GM23338 (cell line): ENCODE data around the gene SLC16A12.

Source experiments
- STAT1 ChIP-seq: IDR thresholded peaks from one replicate; pipeline ENCODE4 v1.6.1; 2016; ENCODE audit warnings: antibody characterized with exemption; ENCODE audit not compliant: unreplicated experiment
- TF ChIP-seq, protein P1 (sequence below), 2 experiments: fragments of 200-600 bp in 1 of 2; sonication (generic) in 1 of 2; conservative IDR thresholded peaks; 2 replicates each; pipeline versions ENCODE4 v1.5.1 to v1.6.1; 2016 to 2017; ENCODE audit warnings: antibody characterized with exemption in 2 of 2, low read depth in 2 of 2, mild to moderate bottlenecking in 2 of 2, moderate library complexity in 1 of 2

DNA sequence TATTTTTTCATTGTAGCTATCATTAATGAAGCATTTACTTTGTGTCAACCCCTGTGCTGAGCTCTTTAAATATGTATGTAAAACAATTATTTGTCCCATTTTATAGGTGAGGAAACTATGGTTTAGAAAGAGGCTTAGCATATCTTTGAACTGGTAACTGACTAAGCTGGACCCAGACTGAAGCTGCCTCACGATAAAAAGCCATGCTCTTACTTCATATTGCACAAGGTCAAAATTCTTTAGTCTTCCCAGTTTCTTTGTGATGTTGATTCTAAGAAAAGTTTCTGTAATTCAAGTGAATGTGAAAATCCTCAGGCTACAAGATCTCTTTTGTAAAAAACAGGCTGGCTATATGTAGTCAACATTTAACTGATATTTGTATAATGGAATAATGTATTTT lies 46.6 kb upstream of the SLC16A12 start:
- TF ChIP-seq, protein P1, sequence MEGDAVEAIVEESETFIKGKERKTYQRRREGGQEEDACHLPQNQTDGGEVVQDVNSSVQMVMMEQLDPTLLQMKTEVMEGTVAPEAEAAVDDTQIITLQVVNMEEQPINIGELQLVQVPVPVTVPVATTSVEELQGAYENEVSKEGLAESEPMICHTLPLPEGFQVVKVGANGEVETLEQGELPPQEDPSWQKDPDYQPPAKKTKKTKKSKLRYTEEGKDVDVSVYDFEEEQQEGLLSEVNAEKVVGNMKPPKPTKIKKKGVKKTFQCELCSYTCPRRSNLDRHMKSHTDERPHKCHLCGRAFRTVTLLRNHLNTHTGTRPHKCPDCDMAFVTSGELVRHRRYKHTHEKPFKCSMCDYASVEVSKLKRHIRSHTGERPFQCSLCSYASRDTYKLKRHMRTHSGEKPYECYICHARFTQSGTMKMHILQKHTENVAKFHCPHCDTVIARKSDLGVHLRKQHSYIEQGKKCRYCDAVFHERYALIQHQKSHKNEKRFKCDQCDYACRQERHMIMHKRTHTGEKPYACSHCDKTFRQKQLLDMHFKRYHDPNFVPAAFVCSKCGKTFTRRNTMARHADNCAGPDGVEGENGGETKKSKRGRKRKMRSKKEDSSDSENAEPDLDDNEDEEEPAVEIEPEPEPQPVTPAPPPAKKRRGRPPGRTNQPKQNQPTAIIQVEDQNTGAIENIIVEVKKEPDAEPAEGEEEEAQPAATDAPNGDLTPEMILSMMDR (conservative IDR thresholded peaks at IDR 0.05; ENCODE audit: low read depth in 2 of 2), result no peak
- no peak for TF ChIP-seq STAT1
